Measurements from ENCODE around the gene AMACR.

AMACR gene

DNA sequence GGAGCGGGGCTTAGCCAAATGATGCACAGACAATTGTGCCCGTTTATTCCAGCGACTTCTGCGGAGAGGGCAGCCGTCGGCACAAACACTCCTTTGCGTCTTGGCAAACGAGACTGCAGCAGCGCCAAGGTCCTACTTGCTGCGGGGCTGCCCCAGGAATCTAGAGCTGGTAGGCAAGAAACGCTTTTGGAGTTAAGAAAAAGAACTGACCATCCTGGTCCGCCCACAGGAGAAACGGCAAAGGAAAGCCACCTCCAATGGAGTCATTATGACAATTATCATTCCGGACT is 69.4 kb downstream of the AMACR start:
- H3K4me3 ChIP-seq (ENCODE audit: low read depth, low read length): no peak overlapping the region
- no peaks in the 10 kb centered on the region for H3K36me3 ChIP-seq
- H3K9me3 ChIP-seq (ENCODE audit: severe bottlenecking): peaks cover 14% of the 10 kb centered on the region
- TF ChIP-seq, protein P1, sequence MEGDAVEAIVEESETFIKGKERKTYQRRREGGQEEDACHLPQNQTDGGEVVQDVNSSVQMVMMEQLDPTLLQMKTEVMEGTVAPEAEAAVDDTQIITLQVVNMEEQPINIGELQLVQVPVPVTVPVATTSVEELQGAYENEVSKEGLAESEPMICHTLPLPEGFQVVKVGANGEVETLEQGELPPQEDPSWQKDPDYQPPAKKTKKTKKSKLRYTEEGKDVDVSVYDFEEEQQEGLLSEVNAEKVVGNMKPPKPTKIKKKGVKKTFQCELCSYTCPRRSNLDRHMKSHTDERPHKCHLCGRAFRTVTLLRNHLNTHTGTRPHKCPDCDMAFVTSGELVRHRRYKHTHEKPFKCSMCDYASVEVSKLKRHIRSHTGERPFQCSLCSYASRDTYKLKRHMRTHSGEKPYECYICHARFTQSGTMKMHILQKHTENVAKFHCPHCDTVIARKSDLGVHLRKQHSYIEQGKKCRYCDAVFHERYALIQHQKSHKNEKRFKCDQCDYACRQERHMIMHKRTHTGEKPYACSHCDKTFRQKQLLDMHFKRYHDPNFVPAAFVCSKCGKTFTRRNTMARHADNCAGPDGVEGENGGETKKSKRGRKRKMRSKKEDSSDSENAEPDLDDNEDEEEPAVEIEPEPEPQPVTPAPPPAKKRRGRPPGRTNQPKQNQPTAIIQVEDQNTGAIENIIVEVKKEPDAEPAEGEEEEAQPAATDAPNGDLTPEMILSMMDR (IDR thresholded peaks at IDR 0.05; ENCODE audit: low read depth, low read length): no peak
- H3K27ac ChIP-seq: no peak overlapping the region
- DNase-seq: no peak
- H3K27me3 ChIP-seq (ENCODE audit: insufficient read depth, low read depth, severe bottlenecking): peaks cover 97% of the 10 kb centered on the region

DNA sequence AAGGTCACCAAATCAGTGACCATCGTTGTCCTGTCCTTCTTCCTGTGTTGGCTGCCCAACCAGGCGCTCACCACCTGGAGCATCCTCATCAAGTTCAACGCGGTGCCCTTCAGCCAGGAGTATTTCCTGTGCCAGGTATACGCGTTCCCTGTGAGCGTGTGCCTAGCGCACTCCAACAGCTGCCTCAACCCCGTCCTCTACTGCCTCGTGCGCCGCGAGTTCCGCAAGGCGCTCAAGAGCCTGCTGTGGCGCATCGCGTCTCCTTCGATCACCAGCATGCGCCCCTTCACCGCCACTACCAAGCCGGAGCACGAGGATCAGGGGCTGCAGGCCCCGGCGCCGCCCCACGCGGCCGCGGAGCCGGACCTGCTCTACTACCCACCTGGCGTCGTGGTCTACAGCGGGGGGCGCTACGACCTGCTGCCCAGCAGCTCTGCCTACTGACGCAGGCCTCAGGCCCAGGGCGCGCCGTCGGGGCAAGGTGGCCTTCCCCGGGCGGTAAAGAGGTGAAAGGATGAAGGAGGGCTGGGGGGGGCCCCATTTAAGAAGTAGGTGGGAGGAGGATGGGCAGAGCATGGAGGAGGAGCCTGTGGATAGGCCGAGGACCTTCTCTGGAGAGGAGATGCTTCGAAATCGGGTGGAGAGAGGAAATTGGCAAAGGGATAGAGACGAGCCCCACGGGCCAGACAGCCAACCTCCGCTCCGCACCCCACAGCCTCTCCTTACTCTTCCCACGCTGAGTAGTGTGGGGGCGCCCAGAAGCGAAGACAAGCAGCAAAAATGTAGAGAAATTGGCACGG is 69.9 kb downstream of the AMACR start:
- H3K27me3 ChIP-seq (ENCODE audit: insufficient read depth, low read depth, severe bottlenecking): peaks cover 97% of the 10 kb centered on the region
- H3K4me3 ChIP-seq (ENCODE audit: low read depth, low read length): no peak overlapping the region
- no peak overlapping the region for H3K27ac ChIP-seq
- TF ChIP-seq, protein P1 (IDR thresholded peaks at IDR 0.05; ENCODE audit: low read depth, low read length): no peak
- no peak for DNase-seq
- peaks cover 14% of the 10 kb centered on the region for H3K9me3 ChIP-seq (ENCODE audit: severe bottlenecking)
- no peaks in the 10 kb centered on the region for H3K36me3 ChIP-seq

DNA sequence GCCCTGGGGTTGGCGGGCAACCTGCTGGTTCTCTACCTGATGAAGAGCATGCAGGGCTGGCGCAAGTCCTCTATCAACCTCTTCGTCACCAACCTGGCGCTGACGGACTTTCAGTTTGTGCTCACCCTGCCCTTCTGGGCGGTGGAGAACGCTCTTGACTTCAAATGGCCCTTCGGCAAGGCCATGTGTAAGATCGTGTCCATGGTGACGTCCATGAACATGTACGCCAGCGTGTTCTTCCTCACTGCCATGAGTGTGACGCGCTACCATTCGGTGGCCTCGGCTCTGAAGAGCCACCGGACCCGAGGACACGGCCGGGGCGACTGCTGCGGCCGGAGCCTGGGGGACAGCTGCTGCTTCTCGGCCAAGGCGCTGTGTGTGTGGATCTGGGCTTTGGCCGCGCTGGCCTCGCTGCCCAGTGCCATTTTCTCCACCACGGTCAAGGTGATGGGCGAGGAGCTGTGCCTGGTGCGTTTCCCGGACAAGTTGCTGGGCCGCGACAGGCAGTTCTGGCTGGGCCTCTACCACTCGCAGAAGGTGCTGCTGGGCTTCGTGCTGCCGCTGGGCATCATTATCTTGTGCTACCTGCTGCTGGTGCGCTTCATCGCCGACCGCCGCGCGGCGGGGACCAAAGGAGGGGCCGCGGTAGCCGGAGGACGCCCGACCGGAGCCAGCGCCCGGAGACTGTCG is 70.7 kb downstream of the AMACR start:
- DNase-seq: no peak
- H3K9me3 ChIP-seq (ENCODE audit: severe bottlenecking): peaks cover 14% of the 10 kb centered on the region
- H3K27me3 ChIP-seq (ENCODE audit: insufficient read depth, low read depth, severe bottlenecking): peaks cover 97% of the 10 kb centered on the region
- TF ChIP-seq, protein P1 (IDR thresholded peaks at IDR 0.05; ENCODE audit: low read depth, low read length): no peak
- no peaks in the 10 kb centered on the region for H3K36me3 ChIP-seq
- H3K4me3 ChIP-seq (ENCODE audit: low read depth, low read length): peak overlapping the region; percentile 59
- H3K27ac ChIP-seq: no peak overlapping the region

DNA sequence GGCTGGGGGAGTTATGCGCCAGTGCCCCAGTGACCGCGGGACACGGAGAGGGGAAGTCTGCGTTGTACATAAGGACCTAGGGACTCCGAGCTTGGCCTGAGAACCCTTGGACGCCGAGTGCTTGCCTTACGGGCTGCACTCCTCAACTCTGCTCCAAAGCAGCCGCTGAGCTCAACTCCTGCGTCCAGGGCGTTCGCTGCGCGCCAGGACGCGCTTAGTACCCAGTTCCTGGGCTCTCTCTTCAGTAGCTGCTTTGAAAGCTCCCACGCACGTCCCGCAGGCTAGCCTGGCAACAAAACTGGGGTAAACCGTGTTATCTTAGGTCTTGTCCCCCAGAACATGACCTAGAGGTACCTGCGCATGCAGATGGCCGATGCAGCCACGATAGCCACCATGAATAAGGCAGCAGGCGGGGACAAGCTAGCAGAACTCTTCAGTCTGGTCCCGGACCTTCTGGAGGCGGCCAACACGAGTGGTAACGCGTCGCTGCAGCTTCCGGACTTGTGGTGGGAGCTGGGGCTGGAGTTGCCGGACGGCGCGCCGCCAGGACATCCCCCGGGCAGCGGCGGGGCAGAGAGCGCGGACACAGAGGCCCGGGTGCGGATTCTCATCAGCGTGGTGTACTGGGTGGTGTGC is 71.4 kb downstream of the AMACR start, which contains the start of gene RXFP3:
Gene RXFP3, plus strand, starts transcription at position 6 of the 636 bp plus-strand sequence. Its CDS starts 355 bp downstream, at position 361.
- no peak for DNase-seq
- Histone ChIP-seq H3K27me3 (ENCODE audit: insufficient read depth, low read depth, severe bottlenecking) (peaks cover 97% of the 10 kb centered on the region), H3K4me3 (ENCODE audit: low read depth, low read length) (peak within 1 kb of the TSS; percentile 59), H3K36me3 (no peaks in the 10 kb centered on the region), H3K27ac (no peak within 1 kb of the TSS), H3K9me3 (ENCODE audit: severe bottlenecking) (peaks cover 14% of the 10 kb centered on the region)
- TF ChIP-seq, protein P1 (IDR thresholded peaks at IDR 0.05; ENCODE audit: low read depth, low read length): no peak
